DMS153 treated with DMSO at 0.1 percent for 48 hours (cell line): Measurements from ENCODE around the gene MCM7.

Source experiments
- DNase-seq: peaks from one replicate; lab custom pipeline; 2025; ENCODE audit not compliant: unreplicated experiment; lab: John Stamatoyannopoulos, UW

MCM7 gene

DNA sequence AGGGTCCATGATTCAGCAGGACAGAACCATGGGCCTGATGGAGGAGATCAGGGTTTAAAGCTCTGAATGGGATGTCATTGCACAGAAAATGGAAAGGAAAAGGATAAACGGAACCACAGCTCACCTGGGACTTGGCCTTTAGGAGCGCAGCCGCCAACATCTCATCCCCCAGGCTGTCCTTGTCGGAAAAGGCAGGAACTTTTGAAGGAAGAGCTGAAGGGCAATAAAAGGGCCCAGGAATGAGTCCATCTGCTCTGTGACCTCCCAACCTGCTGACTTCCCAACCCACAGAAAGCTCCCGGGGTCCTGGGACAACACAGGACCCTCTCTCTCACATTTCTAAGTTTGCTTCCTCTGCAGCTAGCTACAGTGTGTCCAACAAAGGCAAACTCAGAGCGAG is 25.8 kb downstream of the MCM7 start:
- DNase-seq: no peak

- no peak for DNase-seq
Observed at GRCh38 chr7:100074841-100075240, 26.4 kb downstream of the MCM7 start.

DNA sequence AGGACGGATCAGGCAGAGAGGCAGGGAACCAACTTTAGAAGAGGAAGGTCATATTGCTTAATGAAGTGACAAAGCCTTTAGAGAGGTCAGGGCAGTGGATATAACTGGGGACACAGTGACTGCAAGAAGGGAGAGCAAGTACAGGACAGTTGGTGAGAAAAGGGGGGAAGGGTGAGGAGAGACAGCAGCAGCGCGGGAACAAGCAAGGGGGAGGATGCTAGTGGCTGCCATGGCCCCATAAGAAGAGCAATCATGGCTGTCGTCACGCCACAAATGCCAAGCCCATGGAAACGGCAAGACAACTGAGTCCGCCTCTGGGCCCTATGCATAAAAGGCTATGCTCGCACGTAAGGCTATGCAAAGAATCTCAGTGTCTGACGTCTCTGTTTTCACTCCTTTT is 28.7 kb downstream of the MCM7 start:
- DNase-seq: no peak

- DNase-seq: no peak
Observed at GRCh38 chr7:100071018-100071723, 30.0 kb downstream of the MCM7 start.

GRCh38 chr7:100069991-100070390 is 31.2 kb downstream of the MCM7 start:
- DNase-seq: no peak

DNA sequence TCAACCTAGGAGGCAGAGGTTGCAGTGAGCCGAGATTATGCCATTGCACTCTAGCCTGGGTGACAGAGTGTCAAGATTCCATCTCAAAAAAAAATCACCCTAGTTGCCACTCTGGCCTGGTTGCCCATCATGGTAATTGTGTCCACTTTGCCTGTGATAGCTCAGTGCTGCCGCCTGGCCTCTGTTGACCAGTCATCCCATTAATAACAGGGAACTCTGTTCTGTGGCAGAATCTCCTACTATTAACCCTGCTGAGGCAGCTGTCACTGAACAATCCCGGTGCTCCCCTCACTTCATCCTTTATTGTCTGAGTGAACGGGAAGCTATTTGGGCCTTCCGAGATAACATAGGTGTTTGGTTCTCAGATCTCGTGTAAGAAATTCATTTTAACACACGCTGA is 34.2 kb downstream of the MCM7 start:
- no peak for DNase-seq

DNA sequence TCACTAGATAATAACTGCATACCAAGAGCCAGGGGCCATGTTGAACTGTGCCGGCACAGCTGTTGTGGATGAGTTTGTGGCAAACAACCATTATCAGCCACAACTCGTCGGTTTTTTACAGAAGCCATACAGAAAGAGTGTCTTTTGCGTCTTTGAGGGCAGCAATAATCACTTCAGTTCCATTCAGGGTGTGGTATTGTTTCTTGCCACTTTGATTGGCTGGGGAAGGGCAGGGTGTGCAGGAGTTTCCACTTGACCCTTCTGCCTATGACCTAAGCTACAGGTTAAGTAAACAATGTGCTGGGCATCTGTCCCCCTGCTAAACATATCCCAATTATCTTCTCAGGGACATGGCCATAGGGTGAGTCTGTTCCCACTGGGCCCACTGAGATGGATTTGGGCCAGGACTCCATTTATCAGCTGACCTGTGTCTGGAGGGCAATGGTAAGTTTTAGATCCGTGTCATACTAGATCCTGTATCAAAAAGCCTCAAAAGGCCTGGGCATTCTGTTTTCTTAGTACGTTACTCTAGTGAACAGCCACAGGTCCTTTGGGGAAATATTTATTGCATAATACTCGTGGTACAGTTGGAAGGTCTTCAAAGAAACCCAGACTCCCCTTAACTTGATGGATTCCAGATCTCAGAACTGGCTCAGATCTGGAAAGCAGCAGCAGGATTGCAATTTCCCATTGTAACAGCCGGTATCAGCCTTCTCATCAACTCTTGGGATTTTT is 35.6 kb downstream of the MCM7 start:
- DNase-seq: no peak

DNA sequence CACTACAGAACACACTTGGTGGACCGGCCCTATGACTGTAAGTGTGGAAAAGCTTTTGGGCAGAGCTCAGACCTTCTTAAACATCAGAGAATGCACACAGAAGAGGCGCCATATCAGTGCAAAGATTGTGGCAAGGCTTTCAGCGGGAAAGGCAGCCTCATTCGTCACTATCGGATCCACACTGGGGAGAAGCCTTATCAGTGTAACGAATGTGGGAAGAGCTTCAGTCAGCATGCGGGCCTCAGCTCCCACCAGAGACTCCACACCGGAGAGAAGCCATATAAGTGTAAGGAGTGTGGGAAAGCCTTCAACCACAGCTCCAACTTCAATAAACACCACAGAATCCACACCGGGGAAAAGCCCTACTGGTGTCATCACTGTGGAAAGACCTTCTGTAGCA is 37.0 kb downstream of the MCM7 start:
- no peak for DNase-seq

GRCh38 chr7:100063376-100063775 is 37.8 kb downstream of the MCM7 start:
- no peak for DNase-seq

DNA sequence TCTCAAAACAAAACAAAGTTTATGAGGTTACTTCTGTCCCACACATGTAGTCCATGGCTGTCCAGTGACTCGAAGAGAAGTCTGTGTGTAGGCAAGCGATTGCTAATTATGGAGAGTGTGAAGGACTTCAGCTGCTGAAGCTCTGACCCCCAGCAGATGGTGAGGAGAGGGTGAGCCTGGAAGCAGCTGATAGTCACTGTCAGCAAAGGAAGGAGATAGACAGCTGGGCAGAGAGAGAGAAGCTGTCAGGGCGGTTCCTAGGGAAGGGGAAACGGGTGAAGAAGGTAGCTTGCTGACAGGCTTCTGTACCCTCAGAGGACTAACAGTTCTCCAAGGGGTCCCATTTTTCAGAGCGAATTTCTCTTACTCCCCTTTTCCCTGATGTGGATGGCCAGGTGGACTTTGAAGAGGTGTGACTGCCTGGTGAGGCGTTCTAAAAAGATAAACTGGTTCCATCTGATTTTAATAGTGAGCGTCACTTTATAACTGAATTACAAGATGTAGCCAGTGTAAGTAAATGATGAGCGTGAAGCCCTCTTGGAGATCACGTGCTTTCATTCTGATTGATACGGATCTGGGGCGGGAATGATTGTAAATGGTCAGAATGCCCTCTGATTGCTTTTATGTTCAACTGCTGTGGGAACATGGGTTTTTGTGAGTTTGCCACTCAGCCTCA is 39.5 kb downstream of the MCM7 start:
- no peak for DNase-seq

DNA sequence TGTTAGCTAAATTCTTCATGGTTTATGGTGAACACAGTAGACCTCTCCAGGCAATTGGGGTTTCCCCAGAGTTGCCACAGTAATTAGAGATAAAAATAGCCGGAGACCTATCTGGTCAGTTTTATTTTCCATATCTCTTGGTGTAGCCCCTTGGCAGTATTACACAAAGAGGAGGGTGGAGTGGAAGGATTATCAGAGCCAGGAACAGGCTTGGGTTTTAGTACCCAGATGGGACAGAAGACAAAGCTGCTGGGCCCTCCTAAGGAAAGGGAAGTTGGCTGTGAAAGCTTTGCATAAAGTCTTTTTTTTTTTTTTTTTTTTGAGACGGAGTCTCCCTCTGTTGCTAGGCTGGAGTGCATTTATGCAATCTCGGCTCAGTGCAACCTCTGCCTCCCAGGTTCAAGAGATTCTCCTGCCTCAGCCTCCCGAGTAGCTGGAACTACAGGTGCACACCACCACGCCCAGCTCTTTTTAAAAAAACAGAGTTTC is 41.9 kb downstream of the MCM7 start:
- DNase-seq: no peak

DNA sequence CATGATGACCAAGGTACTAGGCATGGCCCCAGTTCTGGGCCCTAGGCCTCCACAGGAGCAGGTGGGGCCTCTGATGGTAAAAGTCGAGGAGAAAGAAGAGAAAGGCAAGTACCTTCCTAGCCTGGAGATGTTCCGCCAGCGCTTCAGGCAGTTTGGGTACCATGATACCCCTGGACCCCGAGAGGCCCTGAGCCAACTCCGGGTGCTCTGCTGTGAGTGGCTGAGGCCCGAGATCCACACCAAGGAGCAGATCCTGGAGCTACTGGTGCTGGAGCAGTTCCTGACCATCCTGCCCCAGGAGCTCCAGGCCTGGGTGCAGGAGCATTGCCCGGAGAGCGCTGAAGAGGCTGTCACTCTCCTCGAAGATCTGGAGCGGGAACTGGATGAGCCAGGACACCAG is 44.2 kb downstream of the MCM7 start:
- DNase-seq: no peak

DNA sequence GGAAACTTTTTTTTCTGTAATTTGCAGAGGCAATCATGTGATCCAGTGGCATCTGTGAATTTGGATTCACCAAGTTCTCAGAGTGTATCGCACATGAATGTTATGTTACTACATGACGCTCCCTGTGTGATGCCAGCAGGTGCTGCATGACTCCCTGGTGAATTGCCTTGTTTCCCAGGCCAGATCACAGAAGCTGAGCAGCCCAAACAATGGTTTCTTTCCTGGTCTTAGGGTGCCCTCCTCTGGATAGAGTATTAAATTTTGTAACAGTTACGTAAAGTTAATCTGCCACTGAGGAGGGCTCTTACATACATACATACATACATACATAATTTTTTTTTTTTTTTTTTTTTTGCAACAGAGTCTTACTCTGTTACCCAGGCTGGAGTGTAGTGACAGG is 48.0 kb downstream of the MCM7 start:
- DNase-seq: peak; percentile 44

GRCh38 chr7:100051611-100052010 is 49.6 kb downstream of the MCM7 start:
- DNase-seq: no peak

GRCh38 chr7:100049441-100050291 is 51.5 kb downstream of the MCM7 start, which contains the start of gene ZSCAN21:
ZSCAN21 (plus strand) TSS chr7:100049774; CDS start chr7:100057007, 7,233 bp downstream.
- peak; percentile 48 for DNase-seq

DNA sequence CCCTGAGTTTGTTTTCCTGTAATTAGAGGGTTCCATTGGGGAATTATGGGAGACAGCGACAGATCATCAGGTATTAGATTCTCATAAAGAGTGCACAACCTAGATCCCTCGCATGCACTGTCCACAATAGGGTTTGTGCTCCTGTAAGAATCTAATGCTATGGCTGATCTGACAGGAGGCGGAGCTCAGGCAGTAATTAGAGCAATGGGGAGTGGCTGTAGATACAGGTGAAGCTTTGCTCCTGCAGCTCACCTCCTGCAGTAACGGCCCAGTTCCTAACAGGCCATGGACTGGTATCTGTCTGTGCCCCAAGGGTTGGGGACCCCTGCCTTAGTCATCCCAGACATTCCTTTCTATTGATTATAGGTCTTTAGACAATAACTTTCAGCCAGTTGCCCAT is 52.5 kb downstream of the MCM7 start:
- DNase-seq: no peak

- no peak for DNase-seq
Observed at GRCh38 chr7:100044718-100045117, 56.5 kb downstream of the MCM7 start.
